CD4-positive, CD25-positive, alpha-beta regulatory T cell (primary cell): ENCODE measurements around the gene AFAP1L2. TPM values are rescaled to one million over a fixed set of nuclear protein-coding genes. Genes with fewer than 3 reads are reported as not detected.

ENCODE experiments used
- ATAC-seq, 2 donors: fragments of 150-1000 bp; cut with Tn5 transposase; one replicate each; pipeline ENCODE4 v1.10.0; 2021; ENCODE audit warnings: low read depth in 2 of 2, moderate number of reproducible peaks in 2 of 2, moderate library complexity in 1 of 2
- DNase-seq, 3 donors: peaks; one replicate each; pipeline versions ENCODE4 v3.0.0 to v3.0.0-alpha.2; 2012 to 2022; ENCODE audit warnings: mixed read lengths in 1 of 3
- H3K27ac ChIP-seq: one replicate; pipeline ENCODE4 v1.7.0; 2013; ENCODE audit warnings: mild to moderate bottlenecking, low read length; ENCODE audit not compliant: insufficient read depth, poor library complexity, severe bottlenecking
- H3K27me3 ChIP-seq: one replicate; pipeline ENCODE4 v1.7.0; 2013; ENCODE audit warnings: low read length; ENCODE audit not compliant: control insufficient read depth, insufficient read depth
- H3K36me3 ChIP-seq: one replicate; pipeline ENCODE4 v1.7.0; 2013; ENCODE audit warnings: mild to moderate bottlenecking, low read length, moderate library complexity; ENCODE audit not compliant: control insufficient read depth, insufficient read depth
- H3K4me1 ChIP-seq: 2 replicates; pipeline ENCODE4 v1.7.0; 2013; ENCODE audit warnings: mild to moderate bottlenecking, low read length; ENCODE audit not compliant: insufficient read depth, control insufficient read depth, poor library complexity, severe bottlenecking
- H3K4me3 ChIP-seq: one replicate; pipeline ENCODE4 v1.7.0; 2013; ENCODE audit warnings: low read depth, mild to moderate bottlenecking, low read length, moderate library complexity
- H3K9me3 ChIP-seq, 2 experiments: 1 replicate in 1 of 2; 2 replicates in 1 of 2; pipeline ENCODE4 v1.7.0; 2013; ENCODE audit warnings: low read length in 2 of 2, mild to moderate bottlenecking in 1 of 2, moderate library complexity in 1 of 2; ENCODE audit not compliant: control insufficient read depth in 2 of 2
- H3K27ac Mint-ChIP-seq, 3 donors: one replicate each; pipeline ENCODE4 v1.8.0; 2020 to 2022; ENCODE audit warnings: mild to moderate bottlenecking in 3 of 3, mixed read lengths in 3 of 3, moderate library complexity in 2 of 3
- H3K27me3 Mint-ChIP-seq: one replicate; pipeline ENCODE4 v1.8.0; 2022; ENCODE audit warnings: mild to moderate bottlenecking, mixed read lengths
- H3K36me3 Mint-ChIP-seq: one replicate; pipeline ENCODE4 v1.8.0; 2020; ENCODE audit warnings: mixed read lengths
- H3K4me1 Mint-ChIP-seq, 4 donors: one replicate each; pipeline ENCODE4 v1.8.0; 2020 to 2022; ENCODE audit warnings: mixed read lengths in 4 of 4, mild to moderate bottlenecking in 1 of 4
- H3K4me3 Mint-ChIP-seq, 4 donors: one replicate each; pipeline ENCODE4 v1.8.0; 2020 to 2022; ENCODE audit warnings: mild to moderate bottlenecking in 4 of 4, mixed read lengths in 4 of 4, moderate library complexity in 3 of 4
- H3K9me3 Mint-ChIP-seq, 7 donors: one replicate each; pipeline ENCODE4 v1.8.0; 2020 to 2022; ENCODE audit warnings: mixed read lengths in 7 of 7, mild to moderate bottlenecking in 3 of 7, moderate library complexity in 2 of 7
- polyA plus RNA-seq, 4 donors: library from polyadenylated mRNA; unstranded; fragments of 300-500 nt; fragmentation: Illumina TruSeq; gene quantifications; one replicate each; pipeline ENCODE4 v1.2.3, GENCODE V29; 2021
- total RNA-seq: library from RNA; stranded (reverse); gene quantifications from one replicate; pipeline ENCODE4 v1.2.3, GENCODE V29; 2022

AFAP1L2 gene
- total and polyA plus RNA-seq, 5 donors from 2014 or later = 1.1 to 4.6 (median 3.0) TPM

DNA sequence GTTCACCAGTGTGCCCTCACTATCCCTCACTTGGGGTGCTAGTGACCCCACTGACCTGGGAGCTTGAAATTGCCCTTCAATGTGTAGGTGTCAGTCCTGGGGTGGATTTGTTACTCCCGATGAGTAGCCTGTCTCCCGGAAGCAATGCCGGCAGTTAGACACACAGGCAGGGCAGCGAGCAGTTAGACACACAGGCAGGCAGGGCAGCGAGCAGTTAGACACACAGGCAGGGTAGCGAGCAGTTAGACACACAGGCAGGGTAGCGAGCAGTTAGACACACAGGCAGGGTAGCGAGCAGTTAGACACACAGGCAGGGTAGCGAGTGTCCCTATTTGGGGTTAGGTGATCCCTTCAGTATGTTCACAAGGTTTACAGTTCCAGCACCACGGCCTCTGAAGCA lies 121.2 kb downstream of the AFAP1L2 start:
- Mint-ChIP-seq H3K27me3 (peaks cover 11% of the 10 kb centered on the region), H3K4me1 (no peaks in the 10 kb centered on the region), H3K36me3 (no peaks in the 10 kb centered on the region), H3K4me3 (no peak overlapping the region), H3K9me3 (no peaks in the 10 kb centered on the region), H3K27ac (peak overlapping the region in 1 of 3 donors; percentile 66)
- H3K4me3 ChIP-seq = no peak overlapping the region
- H3K9me3 ChIP-seq = no peaks in the 10 kb centered on the region
- no peaks in the 10 kb centered on the region for H3K36me3 ChIP-seq
- ATAC-seq (no peak), DNase-seq (no peak)
- H3K27me3 ChIP-seq = no peaks in the 10 kb centered on the region
- no peak overlapping the region for H3K27ac ChIP-seq
- H3K4me1 ChIP-seq = no peaks in the 10 kb centered on the region

GRCh38 chr10:114282526-114282925 lies 121.8 kb downstream of the AFAP1L2 start:
- H3K36me3 Mint-ChIP-seq = no peaks in the 10 kb centered on the region
- no peaks in the 10 kb centered on the region for H3K4me1 ChIP-seq
- H3K36me3 ChIP-seq = no peaks in the 10 kb centered on the region
- peaks cover 11% of the 10 kb centered on the region for H3K27me3 Mint-ChIP-seq
- no peaks in the 10 kb centered on the region for H3K9me3 ChIP-seq
- no peak overlapping the region for H3K4me3 ChIP-seq
- H3K27ac Mint-ChIP-seq = no peak overlapping the region
- H3K9me3 Mint-ChIP-seq = no peaks in the 10 kb centered on the region
- H3K4me1 Mint-ChIP-seq = no peaks in the 10 kb centered on the region
- no peak overlapping the region for H3K27ac ChIP-seq
- H3K4me3 Mint-ChIP-seq = no peak overlapping the region
- ATAC-seq = no peak
- DNase-seq = no peak
- H3K27me3 ChIP-seq = no peaks in the 10 kb centered on the region

DNA sequence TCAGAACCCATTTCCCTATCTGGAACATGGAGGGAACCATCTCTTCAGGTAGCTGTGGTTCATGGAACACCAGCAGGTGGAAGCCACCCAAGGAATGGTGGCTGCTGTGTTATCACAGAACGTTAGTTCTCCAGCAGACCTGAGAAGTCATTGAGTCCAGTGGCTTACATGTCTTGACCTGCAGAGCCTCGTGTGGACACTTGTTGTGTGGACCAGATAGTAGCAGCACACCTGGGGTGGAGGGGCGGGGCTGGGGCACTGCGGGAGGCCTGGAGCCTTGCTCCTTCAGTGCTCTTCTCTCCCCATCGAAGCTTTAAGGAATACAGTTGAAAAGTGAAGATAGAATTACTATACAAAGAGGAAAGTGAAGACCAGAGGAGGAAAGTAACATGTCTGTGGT lies 122.8 kb downstream of the AFAP1L2 start:
- no peaks in the 10 kb centered on the region for H3K4me1 Mint-ChIP-seq

GRCh38 chr10:114281006-114281405 lies 123.3 kb downstream of the AFAP1L2 start:
- H3K27me3 Mint-ChIP-seq = peaks cover 8% of the 10 kb centered on the region

More for the DNA sequence above, 122.8 kb downstream of the AFAP1L2 start:
- no peaks in the 10 kb centered on the region for H3K27me3 ChIP-seq
- H3K36me3 Mint-ChIP-seq = no peaks in the 10 kb centered on the region
- no peak overlapping the region for H3K27ac Mint-ChIP-seq
- H3K36me3 ChIP-seq = no peaks in the 10 kb centered on the region
- ATAC-seq = no peak
- H3K4me1 ChIP-seq = no peaks in the 10 kb centered on the region
- no peak for DNase-seq
- peaks cover 8% of the 10 kb centered on the region for H3K27me3 Mint-ChIP-seq
- H3K4me3 ChIP-seq = no peak overlapping the region
- H3K27ac ChIP-seq = no peak overlapping the region
- no peaks in the 10 kb centered on the region for H3K9me3 Mint-ChIP-seq
- no peak overlapping the region for H3K4me3 Mint-ChIP-seq
- H3K9me3 ChIP-seq = no peaks in the 10 kb centered on the region

GRCh38 chr10:114279901-114280644 lies 124.2 kb downstream of the AFAP1L2 start:
- H3K36me3 ChIP-seq = no peaks in the 10 kb centered on the region
- DNase-seq = no peak
- no peaks in the 10 kb centered on the region for H3K9me3 Mint-ChIP-seq

More at GRCh38 chr10:114281006-114281405, 123.3 kb downstream of the AFAP1L2 start:
- no peak overlapping the region for H3K27ac ChIP-seq
- DNase-seq (no peak), ATAC-seq (no peak)
- H3K4me1 ChIP-seq = no peaks in the 10 kb centered on the region
- no peaks in the 10 kb centered on the region for H3K27me3 ChIP-seq
- no peak overlapping the region for H3K4me3 Mint-ChIP-seq
- H3K27ac Mint-ChIP-seq = no peak overlapping the region
- no peaks in the 10 kb centered on the region for H3K36me3 ChIP-seq
- H3K4me3 ChIP-seq = no peak overlapping the region
- H3K9me3 ChIP-seq = no peaks in the 10 kb centered on the region
- no peaks in the 10 kb centered on the region for H3K36me3 Mint-ChIP-seq
- no peaks in the 10 kb centered on the region for H3K4me1 Mint-ChIP-seq
- no peaks in the 10 kb centered on the region for H3K9me3 Mint-ChIP-seq

DNA sequence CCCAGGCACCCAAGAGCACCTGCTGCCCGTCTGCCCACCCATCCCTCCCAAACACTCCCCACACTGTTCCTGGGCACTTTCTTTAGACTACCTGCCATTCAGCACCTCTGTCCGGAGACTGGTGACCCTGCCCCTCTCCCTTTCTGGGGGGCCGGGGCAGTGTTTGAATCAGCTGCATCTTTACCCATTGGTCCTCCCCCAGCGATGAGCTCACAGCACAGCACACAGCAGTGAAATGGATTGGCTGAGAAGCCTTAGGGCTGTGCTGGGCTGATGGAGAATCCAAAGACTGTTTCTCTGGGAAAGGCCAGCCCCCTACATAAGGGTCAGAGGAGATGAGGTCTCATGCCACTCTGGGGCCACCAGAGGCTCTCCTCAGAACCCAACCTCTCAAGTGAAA lies 125.0 kb downstream of the AFAP1L2 start:
- Mint-ChIP-seq H3K27me3 (peaks cover 13% of the 10 kb centered on the region), H3K27ac (no peak overlapping the region), H3K36me3 (no peaks in the 10 kb centered on the region), H3K9me3 (no peaks in the 10 kb centered on the region), H3K4me3 (no peak overlapping the region), H3K4me1 (no peaks in the 10 kb centered on the region)
- no peaks in the 10 kb centered on the region for H3K9me3 ChIP-seq
- no peak overlapping the region for H3K4me3 ChIP-seq
- H3K27ac ChIP-seq = no peak overlapping the region
- no peaks in the 10 kb centered on the region for H3K36me3 ChIP-seq
- H3K4me1 ChIP-seq = no peaks in the 10 kb centered on the region
- no peak for DNase-seq
- no peak for ATAC-seq
- no peaks in the 10 kb centered on the region for H3K27me3 ChIP-seq

More at GRCh38 chr10:114279901-114280644, 124.2 kb downstream of the AFAP1L2 start:
- H3K27me3 Mint-ChIP-seq = peaks cover 8% of the 10 kb centered on the region
- Histone ChIP-seq H3K27ac (no peak overlapping the region), H3K27me3 (no peaks in the 10 kb centered on the region), H3K4me3 (no peak overlapping the region), H3K4me1 (no peaks in the 10 kb centered on the region), H3K9me3 (no peaks in the 10 kb centered on the region)
- no peak overlapping the region for H3K4me3 Mint-ChIP-seq
- no peaks in the 10 kb centered on the region for H3K36me3 Mint-ChIP-seq
- H3K4me1 Mint-ChIP-seq = no peaks in the 10 kb centered on the region
- no peak for ATAC-seq
- H3K27ac Mint-ChIP-seq = no peak overlapping the region

DNA sequence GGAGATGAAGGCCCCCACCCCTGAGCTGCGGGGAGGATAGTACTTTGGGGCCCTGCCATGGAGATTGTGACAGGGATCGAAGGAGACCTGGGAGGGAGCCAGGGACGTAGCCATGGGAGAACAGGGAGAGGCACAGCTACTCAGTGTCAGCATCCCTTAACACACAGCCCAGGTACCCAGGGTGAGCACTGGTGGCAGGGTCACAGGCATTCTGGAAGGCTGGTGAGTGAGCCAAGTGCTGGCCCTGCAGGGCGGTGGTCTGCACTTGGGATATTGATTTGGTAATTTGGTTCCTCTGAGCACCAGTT lies 125.5 kb downstream of the AFAP1L2 start:
- no peak overlapping the region for H3K4me3 ChIP-seq
- H3K27me3 ChIP-seq = no peaks in the 10 kb centered on the region
- Mint-ChIP-seq H3K4me1 (no peaks in the 10 kb centered on the region), H3K4me3 (no peak overlapping the region), H3K27ac (no peak overlapping the region), H3K9me3 (no peaks in the 10 kb centered on the region), H3K36me3 (no peaks in the 10 kb centered on the region), H3K27me3 (peaks cover 13% of the 10 kb centered on the region)
- no peak for ATAC-seq
- no peaks in the 10 kb centered on the region for H3K4me1 ChIP-seq
- no peak overlapping the region for H3K27ac ChIP-seq
- DNase-seq = no peak
- no peaks in the 10 kb centered on the region for H3K9me3 ChIP-seq
- no peaks in the 10 kb centered on the region for H3K36me3 ChIP-seq

GRCh38 chr10:114278140-114278883 lies 126.0 kb downstream of the AFAP1L2 start:
- Mint-ChIP-seq H3K27ac (no peak overlapping the region), H3K4me3 (no peak overlapping the region), H3K9me3 (no peaks in the 10 kb centered on the region), H3K4me1 (no peaks in the 10 kb centered on the region), H3K27me3 (peaks cover 13% of the 10 kb centered on the region), H3K36me3 (no peaks in the 10 kb centered on the region)
- Histone ChIP-seq H3K4me1 (no peaks in the 10 kb centered on the region), H3K27ac (no peak overlapping the region), H3K4me3 (no peak overlapping the region), H3K27me3 (no peaks in the 10 kb centered on the region), H3K36me3 (no peaks in the 10 kb centered on the region), H3K9me3 (no peaks in the 10 kb centered on the region)
- DNase-seq (no peak), ATAC-seq (no peak)
